ENCODE results near the gene CSNK1D. TPM values are rescaled to one million over a fixed set of nuclear protein-coding genes. Genes with fewer than 3 reads are reported as not detected.
A peak's percentile ranks its signal among the peaks of the same experiment; 100 is the strongest.

Gene CSNK1D
- total RNA-seq, 1 donor from 2014 or later, result 86.8 TPM

DNA sequence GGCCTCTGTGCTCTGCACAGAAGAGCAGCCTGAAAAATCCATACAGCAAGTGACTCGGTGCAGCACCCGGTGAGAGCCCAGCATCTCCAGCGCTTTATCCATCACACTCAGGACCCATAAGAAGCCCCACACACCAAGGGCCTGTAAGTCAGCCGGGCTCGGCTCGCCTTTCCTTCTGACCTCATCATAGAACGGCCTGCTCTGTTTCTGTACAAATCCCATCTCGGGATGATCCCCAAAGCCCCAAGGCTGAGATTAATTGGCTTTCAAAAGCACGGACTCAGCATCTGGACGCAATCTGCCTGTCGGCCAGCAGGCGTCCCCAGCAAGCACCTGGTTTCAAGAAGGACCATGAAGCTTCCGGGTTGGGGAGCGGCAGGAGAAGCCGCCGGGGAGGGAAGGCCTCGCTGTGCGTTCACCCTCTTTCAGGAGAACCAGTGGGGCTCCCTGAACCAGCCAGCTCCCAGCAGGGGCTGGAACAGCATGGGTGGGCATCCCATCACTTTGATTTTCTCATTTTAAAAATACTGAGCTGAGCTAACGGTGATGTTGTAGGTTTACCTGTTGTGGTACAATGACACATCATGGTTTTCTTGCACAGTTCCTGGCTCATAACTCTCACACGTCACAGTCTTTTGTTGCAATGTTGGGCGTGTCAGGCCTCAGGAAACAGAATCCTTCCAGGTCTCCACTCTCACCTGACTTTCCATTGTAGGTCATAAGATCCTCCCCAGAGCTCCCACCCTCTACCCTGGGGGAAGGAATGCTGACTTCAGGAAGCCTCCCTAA is 67.6 kb downstream of the CSNK1D start:
- H3K4me1 ChIP-seq, result peaks cover 0 to 7% of the 10 kb centered on the region in 2 donors
- DNase-seq (ENCODE audit: low spot score in 2 of 2), result peak; percentile 59 to 92
- peak overlapping the region in 1 of 2 donors; percentile 6 for H3K4me3 ChIP-seq

DNA sequence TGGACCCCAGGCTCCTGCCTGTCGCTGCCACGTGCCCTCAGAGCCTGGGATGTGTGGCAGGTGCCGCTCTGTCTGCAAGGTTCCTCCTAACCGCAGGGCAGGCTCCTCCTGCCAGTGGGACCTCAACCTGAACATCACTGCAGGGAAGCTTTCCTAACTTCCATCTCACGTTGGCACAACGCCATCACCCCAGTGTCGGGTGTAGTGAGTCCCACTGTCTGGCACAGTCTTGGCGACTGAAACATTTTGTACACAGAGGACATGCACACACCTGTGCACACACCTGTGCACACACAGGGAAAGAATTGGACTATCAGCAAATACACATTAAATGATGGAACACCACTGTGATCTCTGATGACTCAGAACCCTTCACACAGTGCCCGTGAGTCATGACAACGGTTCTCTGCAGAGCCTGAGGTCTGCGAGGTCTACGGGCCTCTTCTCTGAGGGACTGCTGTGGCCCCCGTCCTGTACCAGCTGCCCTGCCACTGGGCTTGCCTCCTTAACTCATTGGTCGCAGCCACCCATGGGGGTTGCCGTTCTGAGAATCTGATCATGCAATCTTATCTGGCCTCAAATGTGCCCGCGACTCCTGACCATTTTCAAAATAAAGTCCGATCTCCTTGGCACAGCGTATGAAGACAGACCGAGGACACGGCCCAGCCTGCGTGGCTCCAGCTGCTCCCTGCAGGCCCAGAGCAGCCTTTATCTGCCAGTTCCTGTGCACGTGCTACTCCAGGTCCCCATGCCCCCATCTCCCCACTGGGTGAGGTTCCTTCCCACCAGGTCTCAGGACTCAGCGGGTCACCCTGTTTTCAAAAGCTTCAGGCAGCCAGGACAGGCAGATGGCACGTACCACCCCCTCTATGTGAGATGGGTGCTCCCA is 68.4 kb downstream of the CSNK1D start:
- intact Hi-C loops (cut with DNase I), result loop anchor here (5.0 kb wide), 1 partner anchor 37 kb away; no protein-coding TSS in a partner anchor
- Histone ChIP-seq H3K36me3 (peaks cover 0 to 6% of the 10 kb centered on the region in 2 donors), H3K27me3 (no peaks in the 10 kb centered on the region), H3K27ac (peak overlapping the region in 1 of 2 donors; percentile 23), H3K4me1 (peaks cover 0 to 7% of the 10 kb centered on the region in 2 donors), H3K4me3 (no peak overlapping the region), H3K9me3 (no peaks in the 10 kb centered on the region)
- TF ChIP-seq, protein P1, sequence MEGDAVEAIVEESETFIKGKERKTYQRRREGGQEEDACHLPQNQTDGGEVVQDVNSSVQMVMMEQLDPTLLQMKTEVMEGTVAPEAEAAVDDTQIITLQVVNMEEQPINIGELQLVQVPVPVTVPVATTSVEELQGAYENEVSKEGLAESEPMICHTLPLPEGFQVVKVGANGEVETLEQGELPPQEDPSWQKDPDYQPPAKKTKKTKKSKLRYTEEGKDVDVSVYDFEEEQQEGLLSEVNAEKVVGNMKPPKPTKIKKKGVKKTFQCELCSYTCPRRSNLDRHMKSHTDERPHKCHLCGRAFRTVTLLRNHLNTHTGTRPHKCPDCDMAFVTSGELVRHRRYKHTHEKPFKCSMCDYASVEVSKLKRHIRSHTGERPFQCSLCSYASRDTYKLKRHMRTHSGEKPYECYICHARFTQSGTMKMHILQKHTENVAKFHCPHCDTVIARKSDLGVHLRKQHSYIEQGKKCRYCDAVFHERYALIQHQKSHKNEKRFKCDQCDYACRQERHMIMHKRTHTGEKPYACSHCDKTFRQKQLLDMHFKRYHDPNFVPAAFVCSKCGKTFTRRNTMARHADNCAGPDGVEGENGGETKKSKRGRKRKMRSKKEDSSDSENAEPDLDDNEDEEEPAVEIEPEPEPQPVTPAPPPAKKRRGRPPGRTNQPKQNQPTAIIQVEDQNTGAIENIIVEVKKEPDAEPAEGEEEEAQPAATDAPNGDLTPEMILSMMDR (IDR thresholded peaks at IDR 0.05), result no peak
- DNase-seq (ENCODE audit: low spot score in 2 of 2), result no peak

More for the DNA sequence above, 67.6 kb downstream of the CSNK1D start:
- H3K9me3 ChIP-seq, result no peaks in the 10 kb centered on the region
- intact Hi-C loops (cut with DNase I), result loop anchor here (1.0 to 5.0 kb wide), 2 partner anchors 36 to 115 kb away; no protein-coding TSS in a partner anchor
- peaks cover 0 to 4% of the 10 kb centered on the region in 2 donors for H3K36me3 ChIP-seq
- no peaks in the 10 kb centered on the region for H3K27me3 ChIP-seq
- TF ChIP-seq, protein P1 (IDR thresholded peaks at IDR 0.05), result peak; percentile 86 to 94 (median 92)
- peak overlapping the region in 1 of 2 donors; percentile 32 for H3K27ac ChIP-seq

DNA sequence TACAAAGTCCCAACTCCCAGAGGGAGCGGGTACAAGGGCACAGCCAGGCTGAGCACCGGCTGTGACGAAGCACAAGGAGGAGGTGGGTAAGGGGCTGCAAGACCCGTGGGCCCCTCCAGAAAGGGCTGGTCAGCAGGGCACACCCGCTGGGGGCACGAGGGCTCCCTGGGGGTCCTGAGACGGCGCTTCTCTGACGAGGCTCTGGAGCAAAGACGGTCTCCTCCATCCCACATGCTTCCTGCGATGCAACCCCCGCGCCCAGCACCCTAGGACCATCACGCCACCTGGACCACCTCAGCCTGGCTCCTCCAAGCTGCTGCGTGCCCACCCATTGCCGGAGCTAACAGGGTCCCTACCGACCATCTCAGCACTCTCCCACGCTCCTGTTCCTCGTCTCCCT is 69.6 kb downstream of the CSNK1D start:
- DNase-seq (ENCODE audit: low spot score in 2 of 2), result no peak
- intact Hi-C loops (cut with DNase I), result no loop called here
- TF ChIP-seq, protein P1 (IDR thresholded peaks at IDR 0.05), result no peak
- H3K4me1 ChIP-seq, result peaks cover 0 to 7% of the 10 kb centered on the region in 2 donors
- peaks cover 3 to 8% of the 10 kb centered on the region in 2 donors for H3K36me3 ChIP-seq
- no peaks in the 10 kb centered on the region for H3K9me3 ChIP-seq
- no peak overlapping the region for H3K27ac ChIP-seq
- no peak overlapping the region for H3K4me3 ChIP-seq
- H3K27me3 ChIP-seq, result no peaks in the 10 kb centered on the region

DNA sequence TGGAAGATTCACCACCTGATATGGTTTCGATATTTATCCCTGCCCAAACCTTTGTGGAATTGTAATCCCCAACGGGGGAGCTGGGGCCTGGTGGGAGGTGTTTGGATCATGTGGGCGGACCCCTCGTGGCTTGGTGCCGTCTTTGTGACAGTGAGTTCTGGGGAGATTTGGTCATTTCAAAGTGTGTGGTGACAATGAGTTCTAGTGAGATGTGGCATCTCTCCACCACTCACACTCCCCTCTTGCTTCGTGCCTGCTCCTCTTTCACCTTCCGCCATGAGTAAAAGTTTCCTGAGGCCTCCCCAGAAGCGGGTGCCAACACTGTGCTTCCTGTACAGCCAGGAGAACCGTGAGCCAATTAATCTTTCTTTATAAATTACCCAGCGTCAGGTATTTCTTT is 70.5 kb downstream of the CSNK1D start:
- peaks cover 3 to 9% of the 10 kb centered on the region in 2 donors for H3K36me3 ChIP-seq
- TF ChIP-seq, protein P1 (IDR thresholded peaks at IDR 0.05), result no peak
- no peak for DNase-seq (ENCODE audit: low spot score in 2 of 2)
- no peak overlapping the region for H3K4me3 ChIP-seq
- H3K4me1 ChIP-seq, result peaks cover 0 to 7% of the 10 kb centered on the region in 2 donors
- H3K27me3 ChIP-seq, result no peaks in the 10 kb centered on the region
- no peak overlapping the region for H3K27ac ChIP-seq
- intact Hi-C loops (cut with DNase I), result no loop called here
- no peaks in the 10 kb centered on the region for H3K9me3 ChIP-seq

DNA sequence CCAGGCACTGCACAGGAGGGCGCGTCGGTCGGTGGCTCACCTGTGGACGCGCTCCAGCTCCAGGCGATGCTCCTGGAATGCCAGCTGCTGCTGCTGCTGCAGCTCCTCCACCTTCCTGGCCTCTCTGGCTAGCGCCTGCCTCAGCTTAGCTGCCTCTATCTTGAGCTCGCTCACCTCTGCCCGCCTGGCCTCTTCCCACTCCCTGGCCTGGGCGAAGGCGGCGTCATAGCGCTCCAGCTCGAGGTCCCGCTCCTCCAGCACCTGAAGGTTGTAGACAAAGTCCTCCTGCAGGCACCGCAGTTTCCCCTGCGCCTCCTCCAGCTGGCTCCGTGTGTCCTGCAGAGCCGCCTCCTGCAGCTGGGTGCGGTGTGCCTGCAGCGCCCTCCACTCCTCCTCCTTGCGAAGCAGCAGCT is 72.0 kb downstream of the CSNK1D start:
- H3K36me3 ChIP-seq, result peaks cover 3 to 15% of the 10 kb centered on the region in 2 donors
- intact Hi-C loops (cut with DNase I), result no loop called here

More for the DNA sequence above, 72.0 kb downstream of the CSNK1D start:
- H3K9me3 ChIP-seq, result no peaks in the 10 kb centered on the region
- no peak for DNase-seq (ENCODE audit: low spot score in 2 of 2)
- no peaks in the 10 kb centered on the region for H3K27me3 ChIP-seq
- H3K4me1 ChIP-seq, result peaks cover 0 to 7% of the 10 kb centered on the region in 2 donors
- no peak overlapping the region for H3K4me3 ChIP-seq
- no peak overlapping the region for H3K27ac ChIP-seq
- TF ChIP-seq, protein P1 (IDR thresholded peaks at IDR 0.05), result no peak
